HG02840 (cell line): ENCODE measurements around the gene TMCO6.
"Not testable (repeated sequence)": the region's sequence is repeated elsewhere in the genome, so short reads cannot be mapped to it uniquely, and the experiment has no call there.

Experiments
- ATAC-seq: cut with Tn5 transposase; IDR thresholded peaks from one replicate; pipeline ENCODE4 v1.9.1; 2021; ENCODE audit warnings: mild to moderate bottlenecking, moderate library complexity, moderate number of reproducible peaks; ENCODE audit not compliant: unreplicated experiment, low FRiP score

The TMCO6 gene

DNA sequence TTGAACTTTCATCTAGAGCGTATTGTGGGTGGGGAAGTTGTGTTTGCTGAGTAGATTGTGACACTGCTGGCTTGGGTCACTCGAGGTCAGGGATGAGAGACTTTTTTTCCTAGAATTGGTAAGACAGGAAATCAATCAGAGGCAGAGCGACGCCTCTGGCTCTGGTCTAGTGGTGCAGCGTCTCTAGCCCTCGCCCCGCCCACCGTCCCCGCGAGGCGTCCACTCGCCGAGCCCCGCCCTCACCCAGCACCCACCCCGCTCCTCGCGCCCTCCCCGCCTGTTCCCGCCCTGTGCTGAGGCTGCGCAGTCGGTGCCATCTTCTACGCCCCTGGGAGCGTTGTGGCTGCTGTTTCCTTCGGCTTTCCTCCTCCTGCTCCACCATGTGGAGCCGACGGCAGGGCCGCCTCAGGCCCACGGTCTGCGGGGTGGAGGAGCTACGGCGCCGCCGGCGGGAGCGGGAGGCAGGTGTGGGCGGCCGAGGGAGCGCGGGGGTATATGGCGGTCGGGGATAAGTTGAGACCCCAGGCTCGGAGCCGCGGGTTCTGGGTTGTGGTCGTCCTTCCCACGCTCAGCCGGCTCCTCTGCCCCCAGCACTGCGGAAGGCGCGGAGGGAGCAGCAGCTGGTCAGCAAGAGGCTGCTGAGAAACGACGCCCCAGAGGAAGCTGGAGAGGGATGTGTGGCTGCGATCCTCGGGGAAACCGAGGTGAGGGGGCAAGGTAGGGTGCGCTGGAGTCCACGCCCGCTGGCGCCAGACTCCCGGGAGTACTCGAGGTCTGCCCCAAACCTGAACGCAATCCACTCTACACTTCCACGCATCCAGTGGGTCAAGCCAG is at the start of gene TMCO6:
Gene TMCO6 (plus strand): TSS at position 304 of the 834 bp plus-strand sequence. CDS start 77 bp downstream, at position 381.
- peak; percentile 90 for ATAC-seq

GRCh38 chr5:140590861-140591260 is 48.4 kb upstream of the TMCO6 start:
- ATAC-seq: no peak

- ATAC-seq: no peak
Observed at GRCh38 chr5:140591747-140592372, 47.4 kb upstream of the TMCO6 start.

DNA sequence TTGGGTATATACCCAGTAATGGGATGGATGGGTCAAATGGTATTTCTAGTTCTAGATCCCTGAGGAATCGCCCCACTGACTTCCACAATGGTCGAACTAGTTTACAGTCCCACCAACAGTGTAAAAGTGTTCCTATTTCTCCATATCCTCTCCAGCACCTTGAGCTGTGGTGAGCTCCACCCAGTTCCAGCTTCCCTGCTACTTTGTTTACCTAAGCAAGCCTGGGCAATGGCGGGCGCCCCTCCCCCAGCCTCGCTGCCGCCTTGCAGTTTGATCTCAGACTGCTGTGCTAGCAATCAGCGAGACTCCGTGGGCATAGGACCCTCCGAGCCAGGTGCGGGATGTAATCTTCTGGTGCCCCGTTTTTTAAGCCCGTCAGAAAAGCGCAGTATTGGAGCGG is 46.2 kb upstream of the TMCO6 start:
- ATAC-seq: not testable (repeated sequence)

DNA sequence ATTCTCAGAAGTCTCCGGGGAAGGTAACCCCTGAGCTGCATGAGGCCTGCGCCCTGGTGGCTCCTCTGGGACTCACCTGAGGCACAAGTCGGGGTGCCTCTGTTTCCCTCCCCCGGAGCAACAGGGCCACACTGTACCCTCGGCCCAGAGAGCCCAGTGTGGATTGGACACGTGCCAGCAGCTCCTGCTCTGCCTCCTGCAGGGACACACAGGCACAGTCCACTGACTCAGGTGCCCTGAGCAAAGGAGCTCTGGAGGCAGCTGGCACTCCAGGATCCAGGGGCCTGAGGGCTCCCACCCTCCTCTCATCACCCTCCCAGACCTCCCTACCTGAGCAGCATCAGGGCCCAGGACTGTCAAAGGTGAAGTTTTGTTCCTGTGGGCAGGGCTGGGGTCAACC is 45.1 kb upstream of the TMCO6 start:
- ATAC-seq: no peak

- no peak for ATAC-seq
Observed at GRCh38 chr5:140595538-140596300, 43.5 kb upstream of the TMCO6 start.

DNA sequence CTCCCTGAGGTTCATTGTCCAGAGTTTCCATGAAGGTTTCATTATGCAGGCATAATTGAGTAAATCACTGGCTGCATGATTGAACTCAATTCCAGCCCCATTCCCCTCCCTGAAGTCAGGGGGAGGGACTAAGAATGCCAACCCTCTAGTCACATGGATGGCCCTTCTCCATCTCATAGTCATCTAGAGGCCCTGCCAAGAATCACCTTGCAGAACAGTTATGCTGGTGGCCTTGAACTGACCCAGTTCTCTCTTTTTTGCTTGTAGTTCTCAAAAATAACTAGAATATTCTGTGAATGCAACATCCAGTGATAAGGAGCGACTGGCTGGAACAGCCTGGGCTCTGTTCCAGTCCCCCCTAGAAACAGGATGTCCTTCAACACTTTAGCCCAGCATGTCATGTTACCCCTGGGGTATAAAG is 42.9 kb upstream of the TMCO6 start:
- no peak for ATAC-seq

DNA sequence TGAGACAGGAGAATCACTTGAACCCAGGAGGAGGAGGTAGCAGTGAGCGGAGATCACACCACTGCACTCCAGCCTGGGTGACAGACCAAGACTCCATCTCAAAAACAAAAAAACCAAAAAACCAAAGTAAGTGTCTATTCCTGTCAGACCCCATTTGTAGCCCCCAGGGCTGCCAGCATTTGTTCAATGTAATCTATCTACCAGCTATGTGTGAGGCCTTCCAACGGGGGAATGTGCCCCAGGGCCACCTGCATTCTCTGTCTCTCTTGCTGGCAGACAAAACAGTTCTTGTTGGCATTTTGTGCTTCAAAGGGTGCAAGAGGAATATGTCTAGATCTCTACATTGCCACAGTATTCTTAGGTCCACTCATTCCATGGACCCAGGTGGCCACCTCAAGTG is 40.4 kb upstream of the TMCO6 start:
- ATAC-seq: no peak

- no peak for ATAC-seq
Observed at GRCh38 chr5:140600096-140600495, 39.2 kb upstream of the TMCO6 start.

DNA sequence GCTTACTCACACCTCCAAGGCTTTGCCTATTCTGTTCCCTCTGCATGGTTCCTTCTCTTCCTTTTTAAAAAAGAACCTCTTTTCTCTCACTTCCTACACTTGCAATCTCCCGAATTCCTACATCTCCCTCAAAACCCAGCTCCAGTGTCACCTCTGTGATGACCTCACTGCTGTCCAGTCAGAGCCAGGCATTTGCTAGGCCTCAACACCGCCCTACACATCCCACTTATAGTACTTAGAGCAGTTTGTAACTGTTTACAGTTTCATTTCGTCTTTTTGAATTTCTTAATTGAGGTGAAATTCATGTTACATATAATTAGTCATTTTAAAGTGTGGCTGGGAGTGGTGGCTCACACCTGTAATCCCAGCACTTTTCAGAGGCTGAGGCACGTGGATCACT is 37.1 kb upstream of the TMCO6 start:
- no peak for ATAC-seq

GRCh38 chr5:140603446-140603698 is 35.9 kb upstream of the TMCO6 start:
- ATAC-seq: not testable (repeated sequence)

DNA sequence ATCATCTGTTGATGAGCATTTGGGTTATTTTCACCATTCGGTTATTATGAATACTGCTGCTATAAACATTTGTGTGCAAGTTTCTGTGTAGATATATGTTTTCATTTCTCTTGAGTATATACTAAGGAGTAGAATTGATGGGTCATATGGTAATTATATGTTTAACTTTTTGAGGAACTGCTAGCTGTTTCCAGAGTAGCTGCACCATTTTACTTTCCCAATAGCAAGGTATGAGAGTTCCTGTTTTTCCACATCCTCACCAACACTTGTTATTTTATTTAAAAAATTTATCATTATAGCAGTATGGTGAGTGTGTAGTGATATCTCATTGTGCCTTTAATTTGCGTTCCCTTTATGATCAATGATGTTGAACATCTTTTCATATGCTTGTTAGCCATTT is 35.5 kb upstream of the TMCO6 start:
- ATAC-seq: no peak

- ATAC-seq: no peak
Observed at GRCh38 chr5:140605879-140606278, 33.4 kb upstream of the TMCO6 start.

DNA sequence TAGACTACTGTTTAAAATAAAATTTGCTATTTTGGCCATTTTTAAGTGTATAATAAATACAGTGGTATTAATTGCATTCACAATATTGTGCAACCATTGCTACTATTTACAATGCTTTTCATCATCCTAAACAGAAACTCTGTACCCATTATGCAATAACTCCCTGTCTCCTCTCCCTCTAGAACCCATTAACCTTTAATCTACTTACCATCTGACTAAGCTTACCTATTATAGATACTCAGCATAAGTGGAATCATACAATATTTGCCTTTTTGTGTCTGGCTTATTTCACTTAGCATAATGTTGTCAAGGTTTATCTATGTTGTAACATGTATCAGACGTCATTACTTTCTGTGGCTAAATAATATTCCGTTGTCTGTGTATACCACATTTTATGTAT is 32.2 kb upstream of the TMCO6 start:
- ATAC-seq: no peak

DNA sequence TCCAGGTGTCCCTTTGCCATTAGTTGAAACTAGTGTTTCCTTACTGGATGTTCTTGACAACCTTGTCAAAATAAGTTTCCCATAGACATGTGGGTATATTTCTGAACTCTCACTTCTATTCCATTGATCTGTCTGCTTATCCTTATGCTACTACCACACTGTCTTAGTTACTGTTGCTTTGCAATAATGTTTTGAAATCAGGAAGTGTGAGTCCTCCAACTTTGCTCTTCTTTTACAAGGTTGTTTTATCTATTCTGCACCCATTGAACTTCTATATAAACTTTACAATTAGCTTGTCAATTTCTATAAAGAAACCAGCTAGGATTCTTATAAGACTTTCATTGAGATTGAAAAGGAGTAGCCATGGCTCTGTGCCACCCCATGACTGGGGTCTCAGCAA is 30.5 kb upstream of the TMCO6 start:
- no peak for ATAC-seq

GRCh38 chr5:140609126-140609525 is 30.1 kb upstream of the TMCO6 start:
- no peak for ATAC-seq

- no peak for ATAC-seq
Observed at GRCh38 chr5:140611020-140611521, 28.2 kb upstream of the TMCO6 start.

GRCh38 chr5:140622301-140622700 is 16.9 kb upstream of the TMCO6 start:
- ATAC-seq: no peak

- not testable (repeated sequence) for ATAC-seq
Observed at GRCh38 chr5:140623061-140623460, 16.2 kb upstream of the TMCO6 start.

DNA sequence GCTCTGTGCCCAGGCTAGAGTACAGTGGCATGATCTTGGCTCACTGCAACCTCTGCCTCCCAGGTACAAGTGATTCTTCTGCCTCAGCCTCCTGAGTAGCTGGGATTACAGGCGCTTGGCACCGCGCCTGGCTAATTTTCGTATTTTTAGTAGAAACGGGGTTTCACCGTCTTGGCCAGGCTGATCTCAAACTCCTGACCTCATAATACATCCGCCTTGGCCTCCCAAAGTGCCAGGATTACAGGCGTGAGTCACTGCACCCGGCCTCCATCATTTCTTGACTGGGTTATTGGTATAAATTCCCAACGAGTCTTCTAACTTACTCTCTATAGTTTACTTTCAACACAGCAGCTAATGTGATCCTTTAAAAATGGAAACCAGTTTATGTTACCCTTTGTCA is 14.4 kb upstream of the TMCO6 start:
- not testable (repeated sequence) for ATAC-seq

DNA sequence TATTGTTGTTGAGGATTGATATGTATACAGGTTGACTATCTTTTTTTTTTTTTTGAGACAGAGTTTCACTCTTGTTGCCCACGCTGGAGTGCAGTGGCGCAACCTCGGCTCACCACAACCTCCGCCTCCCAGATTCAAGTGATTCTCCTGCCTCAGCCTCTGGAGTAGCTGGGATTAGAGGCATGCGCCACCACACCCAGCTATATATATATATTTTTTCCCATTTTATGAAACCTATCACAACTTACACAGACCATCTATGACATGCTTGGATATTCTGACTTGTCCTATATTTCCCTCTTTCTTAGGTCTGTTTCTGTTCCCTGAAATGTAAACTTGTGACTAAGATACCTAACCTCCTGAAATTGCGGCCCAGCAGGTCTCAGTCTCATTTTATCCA is 11.3 kb upstream of the TMCO6 start:
- no peak for ATAC-seq
